ENCODE results near the gene ACVRL1.

GRCh38 chr12:51896236-51896635 is 11.1 kb upstream of the ACVRL1 start:
- TF ChIP-seq, protein P1, sequence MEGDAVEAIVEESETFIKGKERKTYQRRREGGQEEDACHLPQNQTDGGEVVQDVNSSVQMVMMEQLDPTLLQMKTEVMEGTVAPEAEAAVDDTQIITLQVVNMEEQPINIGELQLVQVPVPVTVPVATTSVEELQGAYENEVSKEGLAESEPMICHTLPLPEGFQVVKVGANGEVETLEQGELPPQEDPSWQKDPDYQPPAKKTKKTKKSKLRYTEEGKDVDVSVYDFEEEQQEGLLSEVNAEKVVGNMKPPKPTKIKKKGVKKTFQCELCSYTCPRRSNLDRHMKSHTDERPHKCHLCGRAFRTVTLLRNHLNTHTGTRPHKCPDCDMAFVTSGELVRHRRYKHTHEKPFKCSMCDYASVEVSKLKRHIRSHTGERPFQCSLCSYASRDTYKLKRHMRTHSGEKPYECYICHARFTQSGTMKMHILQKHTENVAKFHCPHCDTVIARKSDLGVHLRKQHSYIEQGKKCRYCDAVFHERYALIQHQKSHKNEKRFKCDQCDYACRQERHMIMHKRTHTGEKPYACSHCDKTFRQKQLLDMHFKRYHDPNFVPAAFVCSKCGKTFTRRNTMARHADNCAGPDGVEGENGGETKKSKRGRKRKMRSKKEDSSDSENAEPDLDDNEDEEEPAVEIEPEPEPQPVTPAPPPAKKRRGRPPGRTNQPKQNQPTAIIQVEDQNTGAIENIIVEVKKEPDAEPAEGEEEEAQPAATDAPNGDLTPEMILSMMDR (optimal IDR thresholded peaks at IDR 0.05 in 1 of 3, IDR thresholded peaks at IDR 0.05 in 1 of 3, conservative IDR thresholded peaks at IDR 0.05 in 1 of 3; ENCODE audit: extremely low read depth in 1 of 3, insufficient read depth in 2 of 3, low read length in 3 of 3) = no peak
- no peak for TF ChIP-seq EZH2 (IDR thresholded peaks at IDR 0.05; ENCODE audit: low read length)

Measured in keratinocyte (primary cell).